ENCODE measurements around the gene DNAJC11.
"Not testable (repeated sequence)": the region's sequence is repeated elsewhere in the genome, so short reads cannot be mapped to it uniquely, and the experiment has no call there.

Gene DNAJC11

GRCh38 chr1:6694121-6694713, 7.4 kb downstream of the DNAJC11 start:
- no peak for FAIRE-seq

DNA sequence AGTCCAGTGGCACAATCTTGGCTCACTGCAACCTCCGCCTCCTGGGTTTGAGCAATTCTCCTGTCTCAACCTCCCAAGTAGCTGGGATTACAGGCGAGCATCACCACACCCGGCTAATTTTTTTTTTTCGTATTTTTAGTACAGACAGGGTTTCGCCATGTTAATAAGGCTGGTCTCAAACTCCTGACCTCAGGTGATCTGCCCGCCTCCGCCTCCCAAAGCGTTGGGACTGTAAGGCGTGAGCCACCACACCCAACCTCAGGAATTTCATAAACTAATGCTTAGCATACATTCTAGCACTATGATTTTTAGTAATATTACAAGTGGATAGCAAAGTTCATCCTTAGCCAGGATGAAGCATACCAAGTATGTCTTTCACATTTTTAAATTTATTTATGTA, 8.7 kb downstream of the DNAJC11 start:
- FAIRE-seq: no peak

- no peak for FAIRE-seq
These were observed 10.1 kb downstream of the DNAJC11 start for GRCh38 chr1:6691507-6691906.

DNA sequence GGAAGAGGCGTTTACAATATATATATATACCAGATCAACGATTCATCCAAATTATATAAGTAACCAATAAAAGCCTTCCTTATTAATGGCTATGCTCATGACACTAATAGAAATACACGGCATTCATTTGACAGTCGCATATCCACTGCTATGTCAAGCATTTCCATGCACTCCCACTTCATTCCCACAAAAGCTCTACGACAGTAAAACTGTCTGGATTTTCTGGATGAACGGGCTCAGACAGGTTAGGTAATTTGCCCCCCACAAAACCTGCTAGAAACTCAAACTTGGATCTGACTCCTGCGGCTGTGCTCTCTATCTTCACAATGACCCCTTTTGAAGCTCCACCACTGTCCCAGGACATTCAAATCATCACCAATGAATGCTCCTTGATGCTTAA, 11.4 kb downstream of the DNAJC11 start:
- FAIRE-seq: no peak

GRCh38 chr1:6688757-6689156, 12.9 kb downstream of the DNAJC11 start:
- no peak for FAIRE-seq

DNA sequence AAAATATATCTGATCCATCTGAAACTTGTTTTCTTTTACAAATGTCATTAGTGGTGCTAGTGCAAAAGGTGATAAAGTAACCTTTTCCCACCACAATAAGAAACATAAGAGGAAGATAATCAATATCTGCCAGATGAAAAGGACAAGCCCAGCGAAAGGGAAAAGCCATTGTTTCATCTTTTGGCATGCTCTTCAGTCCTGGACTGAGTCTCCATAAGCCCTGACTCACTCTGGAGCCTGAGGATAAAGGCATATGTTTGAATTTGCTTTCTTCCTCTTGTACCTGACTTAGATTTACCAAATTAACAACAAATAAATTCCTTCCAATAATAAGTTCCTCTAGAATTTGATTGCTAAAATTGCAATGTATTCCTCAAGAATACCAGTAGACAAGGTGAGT, 13.6 kb downstream of the DNAJC11 start:
- no peak for FAIRE-seq

DNA sequence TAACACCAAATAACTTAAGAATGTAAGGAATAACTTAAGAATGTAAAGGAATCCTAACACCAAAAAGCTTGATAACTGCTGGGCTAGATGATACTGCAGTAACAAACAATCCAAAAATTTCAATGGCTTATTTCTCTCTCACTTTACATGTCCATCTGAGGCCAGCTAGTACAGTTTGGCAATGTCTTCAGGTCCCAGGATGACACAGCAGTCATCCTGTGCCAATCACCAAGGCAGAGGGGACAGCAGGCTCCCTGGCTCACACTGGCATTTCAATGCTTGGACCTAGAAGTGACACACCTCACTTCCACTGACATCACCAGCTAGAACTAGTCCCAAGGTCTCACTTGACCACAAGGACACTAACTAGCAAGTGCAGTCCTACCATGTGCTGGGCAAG, 15.3 kb downstream of the DNAJC11 start:
- no peak for FAIRE-seq

- no peak for FAIRE-seq
These were observed 16.2 kb downstream of the DNAJC11 start for GRCh38 chr1:6685381-6685780.

DNA sequence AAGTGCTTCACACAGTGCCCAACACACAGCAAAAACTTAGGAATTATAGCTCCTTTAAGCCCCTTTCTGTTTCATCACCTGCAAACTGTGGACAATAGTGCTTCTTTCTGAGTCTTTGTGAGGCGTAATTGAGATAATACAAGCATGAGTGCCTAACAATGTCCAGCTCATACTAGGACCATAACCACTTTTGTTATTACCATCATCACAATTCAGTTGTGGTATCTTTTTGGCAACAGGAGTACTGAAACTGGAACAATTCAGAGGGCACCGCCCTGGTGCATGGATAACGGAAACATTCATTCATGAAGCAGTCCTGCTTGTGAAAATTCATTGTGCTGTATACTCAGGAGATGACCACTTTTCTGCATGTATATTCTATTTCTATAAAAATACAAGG, 18.2 kb downstream of the DNAJC11 start:
- no peak for FAIRE-seq

DNA sequence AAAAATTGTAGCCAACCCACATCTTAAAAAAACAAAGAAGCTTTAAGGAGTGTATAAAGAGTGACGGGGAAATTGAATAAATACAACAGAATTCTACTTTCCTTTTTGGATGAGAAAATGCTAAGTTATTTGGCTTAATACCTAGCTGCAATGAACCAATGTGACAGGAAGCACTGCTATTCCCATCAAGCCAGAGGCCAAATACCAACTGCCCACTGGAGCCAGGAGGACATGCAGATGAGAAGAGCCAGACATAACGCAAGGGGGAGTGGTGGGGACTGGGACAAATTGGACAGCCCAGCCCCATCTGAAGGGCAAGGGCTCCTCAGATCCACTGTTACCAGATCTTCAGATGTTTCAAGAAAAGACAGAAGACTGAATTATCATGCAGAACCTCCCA, 25.7 kb downstream of the DNAJC11 start:
- no peak for FAIRE-seq

GRCh38 chr1:6674771-6675170, 26.8 kb downstream of the DNAJC11 start:
- FAIRE-seq: no peak

DNA sequence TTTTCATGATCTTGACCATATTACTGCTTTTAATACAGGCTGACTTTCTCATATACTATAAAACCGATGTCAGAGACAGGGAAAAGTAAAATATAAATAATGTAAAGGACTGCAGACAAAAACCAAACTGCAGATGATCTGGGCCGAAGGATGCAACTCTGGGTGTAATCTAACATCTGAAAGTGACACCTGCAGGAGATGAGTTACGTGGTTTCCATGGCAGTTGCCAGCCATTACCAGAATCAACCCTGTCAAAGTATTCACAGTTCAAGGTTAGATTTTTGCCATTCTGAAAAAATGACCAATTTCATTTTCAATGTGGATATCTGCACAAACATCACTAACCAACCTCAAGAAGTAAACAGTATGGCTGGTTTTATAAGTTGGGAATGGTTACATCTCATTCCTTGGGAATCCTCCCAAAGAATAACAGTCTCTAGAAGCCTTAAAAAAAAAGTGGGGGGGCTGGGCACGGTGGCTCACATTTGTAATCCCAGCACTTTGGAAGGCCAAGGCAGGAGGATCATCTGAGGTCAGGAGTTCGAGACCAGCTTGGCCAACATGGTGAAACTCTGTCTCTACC, 27.7 kb downstream of the DNAJC11 start:
- no peak for FAIRE-seq

DNA sequence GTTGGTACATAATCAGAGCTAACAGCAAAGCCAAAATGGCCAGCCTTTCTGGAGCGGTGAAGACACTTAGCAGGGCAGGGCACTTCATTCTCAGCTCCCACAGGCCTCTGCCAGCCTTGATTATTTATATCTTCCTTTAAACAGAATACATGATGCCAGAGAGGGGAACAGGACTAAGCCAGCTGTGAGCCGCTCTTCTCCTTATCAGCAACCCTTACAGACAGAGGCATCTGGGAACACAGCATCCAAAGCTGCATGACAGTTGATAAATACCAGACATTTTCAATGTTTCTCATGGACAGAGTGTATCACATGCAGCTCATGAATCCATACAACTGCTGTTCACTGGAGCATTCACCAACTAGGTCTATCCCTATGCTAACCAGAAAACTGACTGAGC, 29.1 kb downstream of the DNAJC11 start:
- no peak for FAIRE-seq

DNA sequence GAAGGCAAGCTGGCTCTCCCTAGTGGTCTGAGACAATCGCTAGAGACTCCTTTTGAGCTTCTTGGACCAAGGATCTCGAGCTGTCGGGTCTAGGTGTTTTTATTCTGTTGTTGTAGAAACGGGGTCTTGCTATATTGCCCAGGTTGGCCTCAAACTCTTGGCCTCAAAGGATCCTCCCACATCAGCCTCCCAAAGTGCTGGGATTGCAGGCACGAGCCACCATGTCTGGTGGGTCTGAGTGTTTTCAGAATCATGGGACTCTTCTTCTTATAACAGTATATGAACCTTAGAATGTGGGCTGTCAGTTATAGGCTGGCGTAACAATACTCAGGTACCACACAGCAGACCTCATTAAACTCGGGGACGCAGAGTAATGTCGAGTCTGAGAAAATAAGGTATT, 33.1 kb downstream of the DNAJC11 start:
- no peak for FAIRE-seq

GRCh38 chr1:6667139-6667538, 34.5 kb downstream of the DNAJC11 start:
- FAIRE-seq: no peak

DNA sequence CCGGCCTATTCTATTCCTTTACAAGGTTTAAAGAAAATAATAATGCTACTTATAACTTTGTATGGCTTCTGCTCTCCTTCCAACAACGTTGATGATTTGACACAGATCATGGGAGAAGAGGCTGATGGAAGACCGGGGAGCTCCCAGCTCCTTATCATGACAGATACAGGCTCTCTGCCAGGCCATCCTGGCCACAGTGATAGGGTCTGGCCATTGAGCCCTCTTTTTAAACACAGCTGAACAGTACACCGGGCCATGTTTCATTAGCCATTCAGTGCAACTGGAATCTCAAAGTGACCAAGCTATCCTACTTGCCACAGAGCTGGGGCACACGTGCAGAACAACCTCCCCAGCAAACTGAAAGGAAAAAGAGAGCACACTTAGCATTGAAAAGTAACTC, 34.9 kb downstream of the DNAJC11 start:
- FAIRE-seq: no peak

- not testable (repeated sequence) for FAIRE-seq
These were observed 39.1 kb downstream of the DNAJC11 start for GRCh38 chr1:6662468-6662867.

- FAIRE-seq: no peak
These were observed 41.1 kb downstream of the DNAJC11 start for GRCh38 chr1:6660415-6661049.

GRCh38 chr1:6658359-6659060, 43.1 kb downstream of the DNAJC11 start:
- no peak for FAIRE-seq

DNA sequence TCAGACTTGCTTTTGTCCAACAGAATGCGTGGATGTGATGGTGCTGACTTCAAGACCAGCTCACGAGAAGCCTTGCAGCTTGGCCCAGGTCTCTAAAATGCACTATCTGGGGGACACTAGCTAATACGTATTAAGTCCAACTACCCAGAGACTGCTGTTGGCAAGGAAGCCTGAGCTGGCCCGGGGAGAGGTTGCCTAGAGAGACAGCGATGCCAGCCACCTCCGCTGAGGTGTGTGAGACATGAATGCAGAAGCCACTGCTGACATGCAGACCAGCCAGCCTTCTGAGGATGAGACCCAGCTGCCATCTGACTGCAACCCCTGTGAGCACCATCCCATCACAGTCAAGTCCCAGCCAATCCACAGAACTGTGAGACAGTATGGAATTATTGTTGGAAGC, 44.5 kb downstream of the DNAJC11 start:
- no peak for FAIRE-seq

DNA sequence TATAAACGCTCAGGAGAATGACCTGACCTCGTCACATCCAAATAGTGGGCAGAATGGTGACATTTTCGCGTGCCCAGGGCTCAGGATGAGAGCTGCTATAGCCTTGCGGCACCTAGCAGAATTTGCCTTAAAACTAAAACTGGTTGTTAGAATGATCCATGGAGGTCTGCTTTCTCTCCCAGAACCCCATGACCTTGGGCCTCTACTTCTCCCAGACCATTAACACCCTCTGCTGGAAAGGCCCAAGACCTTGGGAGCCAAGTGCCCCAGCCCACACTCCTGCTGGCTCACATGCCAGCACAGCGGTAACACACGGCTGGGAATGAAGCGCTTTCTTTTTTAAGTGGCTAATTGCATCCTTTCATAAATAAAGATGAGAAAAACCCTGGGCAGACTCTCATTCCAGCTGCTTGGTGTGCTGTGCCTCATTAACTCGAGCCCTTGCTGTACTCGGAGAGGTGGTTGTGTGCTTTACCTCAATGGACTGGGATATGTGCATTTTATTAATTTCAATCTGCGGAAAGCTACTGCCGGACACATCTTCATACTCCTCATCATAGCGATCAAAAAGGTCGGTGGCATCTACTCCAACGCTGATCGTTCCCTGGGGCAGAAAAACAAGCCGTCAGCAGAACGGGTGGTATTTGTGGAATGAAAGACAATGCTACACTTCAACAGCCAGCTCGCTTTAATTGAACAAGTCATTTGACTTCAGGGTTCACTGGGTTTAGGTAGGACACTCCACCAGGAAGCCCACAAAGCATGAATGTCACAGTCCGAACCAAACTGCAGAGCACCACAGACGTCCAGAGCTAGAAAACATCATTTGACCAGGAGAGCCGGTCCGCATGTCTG, 48.0 kb downstream of the DNAJC11 start:
- no peak for FAIRE-seq

DNA sequence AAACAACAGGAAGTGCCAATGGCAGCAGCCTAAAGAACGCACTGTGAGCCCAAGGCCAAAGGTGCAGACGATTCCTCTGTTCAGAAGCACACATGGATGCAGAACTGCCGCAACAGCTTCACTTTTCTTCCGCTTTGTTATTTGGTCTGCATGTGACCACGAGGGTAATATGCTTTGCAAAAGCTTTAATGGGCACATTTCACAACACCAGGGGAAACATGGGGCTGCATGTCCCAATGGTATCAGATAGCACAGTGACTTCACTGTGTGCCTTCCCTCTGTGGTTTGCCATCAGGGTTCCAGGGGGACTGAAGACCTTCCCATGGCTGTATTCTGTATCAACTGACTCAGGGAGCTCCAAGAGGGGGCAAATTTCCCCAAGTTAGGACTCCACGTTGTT, 48.6 kb downstream of the DNAJC11 start:
- FAIRE-seq: no peak

DNA sequence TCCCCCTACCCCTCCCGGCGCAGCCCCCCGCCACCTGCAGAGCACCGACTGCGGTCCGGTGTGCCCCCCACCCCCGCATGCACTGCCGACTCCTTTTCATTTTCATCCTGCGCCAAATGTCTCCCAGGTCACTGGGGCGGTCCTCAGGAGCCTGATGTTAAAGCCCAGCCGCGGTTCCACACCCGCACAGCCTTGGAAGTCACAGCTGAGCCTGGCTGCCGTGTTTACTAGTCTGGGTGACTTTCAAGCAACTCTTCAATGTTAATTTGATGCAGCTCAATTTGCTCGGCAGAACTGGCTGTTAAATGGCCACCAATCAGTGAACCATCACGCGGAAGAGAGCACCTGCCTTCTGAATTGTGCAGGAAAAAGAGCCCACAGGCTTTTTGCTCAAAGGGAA, 49.7 kb downstream of the DNAJC11 start:
- FAIRE-seq: no peak

Data from islet of Langerhans (tissue), 1 donor.